Uterus (tissue), 2 donors: ENCODE measurements around the gene NCKAP1.

ENCODE experiments used
- CTCF ChIP-seq, 4 experiments: fragments of 200-600 bp in 2 of 4; fragments of 450-650 bp in 2 of 4; sonication (generic) in 2 of 4; IDR thresholded peaks; one replicate each; pipeline ENCODE4 v1.5.1; 2016 to 2019; ENCODE audit warnings: antibody characterized with exemption in 4 of 4, mild to moderate bottlenecking in 2 of 4, moderate library complexity in 1 of 4
- POLR2A ChIP-seq, 2 donors: fragments of 450-650 bp; IDR thresholded peaks; one replicate each; pipeline ENCODE4 v1.6.1; 2016; ENCODE audit warnings: antibody characterized with exemption in 2 of 2, mild to moderate bottlenecking in 1 of 2, moderate library complexity in 1 of 2

GRCh38 chr2:182949572-182950189, 88.6 kb downstream of the NCKAP1 start:
- TF ChIP-seq POLR2A (IDR thresholded peaks at IDR 0.05) (no peak), CTCF (IDR thresholded peaks at IDR 0.05) (no peak)
